Jurkat, Clone E6-1 (cell line): ENCODE results near the gene ADORA1.

Experiments used
- DNase-seq: peaks from one replicate; pipeline ENCODE4 v3.0.0-alpha.2; 2011; ENCODE audit warnings: low read depth, low spot score
- H3K4me3 ChIP-seq: 2 replicates; pipeline ENCODE4 v1.5.1; 2011; ENCODE audit warnings: mild to moderate bottlenecking, low read length, control low read depth, moderate library complexity

ADORA1 gene

DNA sequence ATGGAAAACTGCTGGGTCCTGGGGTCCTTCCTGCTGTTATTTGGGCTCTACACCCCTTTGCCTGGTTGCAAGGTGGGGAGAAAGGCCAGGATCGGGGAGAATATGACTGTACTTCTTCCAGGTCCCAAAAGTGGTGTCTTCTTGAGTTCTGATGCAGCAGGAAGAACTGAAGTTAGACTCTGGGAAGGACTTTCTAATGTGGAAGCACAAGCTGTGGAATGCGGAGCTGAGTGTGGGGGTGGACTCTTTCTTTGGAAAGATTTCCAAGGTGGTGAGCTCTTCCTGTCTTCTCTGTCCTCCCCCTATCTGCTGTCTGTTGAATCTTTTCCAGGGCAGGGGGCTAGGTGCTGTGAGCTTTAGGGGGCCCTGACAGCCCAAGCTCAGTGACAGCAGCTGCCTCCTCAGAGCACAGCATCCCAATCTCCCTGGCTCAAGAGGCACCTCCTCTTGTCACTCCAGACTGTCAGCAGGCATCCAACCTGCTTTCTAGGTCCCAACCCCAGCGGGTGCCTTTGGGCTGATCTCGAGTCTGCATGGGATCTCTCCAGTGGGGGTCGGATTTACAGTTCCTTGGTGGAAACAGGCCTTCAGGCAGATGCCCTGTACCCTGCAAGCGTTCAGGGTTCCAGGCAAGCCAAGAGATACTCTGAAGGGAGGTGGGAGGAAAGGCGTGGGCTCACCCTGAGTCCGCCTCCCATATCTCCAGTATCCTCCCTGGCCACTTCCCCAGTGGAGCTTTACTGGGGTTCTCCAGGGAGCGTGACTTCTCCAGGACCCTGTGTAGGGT is 23.2 kb downstream of the ADORA1 start:
- H3K4me3 ChIP-seq, result no peak overlapping the region
- no peak for DNase-seq

DNA sequence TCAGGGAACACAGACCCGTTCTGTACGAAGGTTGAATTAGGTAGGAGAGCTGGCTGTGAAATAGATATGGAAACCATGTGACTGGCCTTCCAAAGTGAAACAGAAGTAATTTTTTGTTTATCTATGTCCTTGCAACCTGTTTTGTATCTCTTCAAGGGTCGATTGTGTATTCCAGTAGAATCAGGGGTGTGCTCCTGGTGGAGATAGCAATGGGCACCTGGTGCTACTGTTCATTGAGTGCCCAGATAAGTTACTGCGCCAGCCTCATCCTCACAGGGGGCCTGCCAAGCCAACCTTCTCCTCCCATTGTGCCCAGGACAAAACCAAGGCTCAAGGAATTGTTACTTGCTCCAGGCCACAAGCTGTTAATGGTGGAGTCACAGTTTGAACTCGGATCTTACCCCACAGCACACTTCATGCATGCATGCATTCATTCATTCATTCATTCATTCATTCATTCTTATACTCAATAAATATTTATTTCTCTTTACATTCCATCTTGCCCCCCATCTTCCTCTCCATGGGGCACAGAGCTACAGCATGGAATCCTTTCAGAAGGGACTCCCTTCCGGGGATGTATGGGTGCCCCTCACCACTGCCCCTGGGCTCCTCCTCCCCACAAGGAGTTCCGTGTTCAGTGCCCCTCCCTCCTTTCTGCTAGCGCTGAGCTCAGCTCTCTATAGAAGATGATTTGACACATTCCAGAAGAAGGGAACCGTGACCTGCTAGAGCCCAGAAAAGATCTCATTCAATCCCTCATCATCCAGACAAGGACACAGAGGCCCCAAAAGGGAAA is 24.0 kb downstream of the ADORA1 start:
- H3K4me3 ChIP-seq, result no peak overlapping the region
- DNase-seq, result no peak

DNA sequence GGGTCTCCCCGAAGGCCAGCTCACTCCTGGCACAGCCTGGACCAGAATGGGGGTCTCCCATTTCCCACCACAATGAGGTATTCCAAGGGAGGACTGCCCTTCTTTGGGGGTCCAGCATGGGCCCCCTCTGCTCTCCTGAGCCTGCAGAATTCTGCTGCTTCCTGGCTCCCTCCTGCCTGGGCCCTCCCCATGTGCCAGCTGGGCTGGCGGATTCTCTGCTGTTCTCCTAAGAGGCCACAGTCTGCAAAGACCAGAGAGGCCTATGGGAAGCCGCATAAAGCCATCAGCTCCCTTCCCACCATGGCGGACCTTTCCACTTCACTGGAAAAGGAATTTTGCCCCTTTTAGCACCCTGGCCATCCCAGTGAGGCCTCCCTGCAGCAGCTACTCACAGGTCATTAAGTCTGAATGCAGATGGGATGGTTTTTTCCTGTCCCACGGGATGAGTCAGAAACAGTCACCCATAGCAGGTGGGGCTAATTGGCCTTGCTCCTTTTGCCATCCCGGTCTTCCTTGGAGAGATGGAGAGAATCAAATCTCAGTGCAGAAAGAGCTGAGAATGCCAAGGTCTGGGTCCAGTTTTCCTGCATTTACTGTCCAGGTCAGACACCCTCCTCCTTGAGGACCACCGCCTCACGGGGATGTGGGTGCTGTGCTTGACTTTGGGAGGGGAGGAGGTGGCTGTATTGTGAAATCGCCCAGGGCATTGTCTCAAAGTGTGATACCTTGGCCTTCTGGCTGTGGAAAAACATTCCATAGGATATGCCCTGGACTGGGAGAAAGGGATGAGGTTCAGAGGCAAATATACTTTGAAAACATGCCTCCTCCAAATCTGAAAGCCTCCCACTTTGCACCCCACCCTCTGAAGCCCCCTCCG is 24.9 kb downstream of the ADORA1 start:
- DNase-seq, result no peak
- H3K4me3 ChIP-seq, result no peak overlapping the region

DNA sequence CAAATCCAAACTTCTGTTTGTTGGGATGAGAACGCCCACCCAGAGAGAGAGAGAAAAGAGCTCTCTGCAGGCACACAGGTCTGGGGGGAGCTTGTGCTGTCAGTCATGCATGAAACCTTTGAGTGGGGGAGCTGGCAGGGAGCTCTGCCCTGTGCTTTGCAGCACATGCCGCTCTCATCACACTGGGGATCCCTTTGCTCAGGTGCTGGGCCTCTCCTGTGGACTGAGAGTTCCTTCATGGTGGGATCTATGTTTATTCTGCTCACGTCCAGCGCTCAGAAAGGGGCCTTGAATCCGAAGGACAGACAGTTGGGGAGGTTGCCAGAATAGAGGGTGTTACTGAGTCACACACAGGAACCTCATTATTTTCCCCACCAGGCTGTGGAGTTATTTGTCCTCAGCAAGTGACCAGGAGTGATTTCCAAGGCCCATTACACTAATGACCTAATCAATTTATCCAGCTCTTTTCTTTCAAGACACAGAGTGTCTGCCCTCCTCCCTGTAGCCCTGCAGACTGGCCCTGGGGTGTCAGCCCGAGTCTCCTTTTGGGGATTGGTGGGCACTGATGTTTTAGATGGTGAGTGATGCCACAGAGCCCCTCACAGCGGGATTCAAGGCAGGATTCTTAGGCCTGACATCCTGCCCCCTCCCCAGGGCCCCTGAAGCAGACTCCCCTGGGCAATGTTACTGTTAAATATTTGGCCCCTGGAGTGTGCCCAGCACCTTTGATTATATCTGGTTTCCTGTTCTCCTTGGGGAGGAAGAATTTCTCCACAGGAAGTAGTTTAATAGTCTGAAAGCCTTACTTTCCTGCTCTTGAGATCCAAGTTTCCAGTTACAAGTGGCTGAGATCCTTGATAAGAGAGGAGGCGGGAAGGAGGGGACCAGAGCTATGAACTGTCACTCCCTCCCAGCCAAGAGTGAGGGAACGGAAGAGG is 25.8 kb downstream of the ADORA1 start:
- DNase-seq, result no peak
- no peak overlapping the region for H3K4me3 ChIP-seq

DNA sequence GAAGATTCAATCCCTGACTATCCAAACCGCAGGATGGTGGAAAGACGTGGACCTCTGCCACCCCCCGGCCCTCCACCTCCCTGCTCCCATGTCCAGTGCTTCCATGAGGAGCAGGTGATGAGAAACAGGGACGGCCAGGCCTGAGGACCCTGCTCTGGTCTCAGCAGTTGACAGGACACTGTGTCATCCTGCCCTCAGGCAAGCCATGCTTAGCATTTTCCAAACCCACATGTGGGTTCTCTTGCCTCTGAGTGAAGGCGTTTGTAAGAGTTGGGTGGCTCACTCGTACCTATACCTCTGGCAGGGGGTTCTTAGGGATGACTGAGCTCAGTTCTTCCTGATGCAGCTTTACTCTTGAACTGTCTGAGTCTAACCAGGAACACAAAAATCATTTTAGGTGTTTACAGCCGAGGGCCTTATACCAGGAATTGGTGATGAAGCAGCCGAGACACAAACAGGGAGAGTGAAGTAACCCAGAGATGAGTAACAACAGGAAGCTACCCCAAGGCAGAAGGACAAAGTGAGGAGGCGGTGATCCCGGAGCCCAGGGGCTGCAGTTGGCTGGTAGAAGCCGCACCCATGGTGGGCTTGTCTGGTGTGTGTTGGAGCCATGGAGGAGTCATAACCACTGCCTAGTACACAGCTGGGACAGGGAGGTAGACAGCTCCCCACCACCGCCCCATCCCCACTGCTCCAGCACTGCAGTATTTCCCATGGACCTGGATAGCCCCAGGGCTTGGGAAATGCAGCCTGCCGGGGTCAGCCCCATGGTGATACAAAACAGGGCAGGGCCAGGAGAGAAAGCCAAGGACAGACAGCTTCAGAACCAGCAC is 26.7 kb downstream of the ADORA1 start:
- H3K4me3 ChIP-seq, result no peak overlapping the region
- DNase-seq, result no peak

DNA sequence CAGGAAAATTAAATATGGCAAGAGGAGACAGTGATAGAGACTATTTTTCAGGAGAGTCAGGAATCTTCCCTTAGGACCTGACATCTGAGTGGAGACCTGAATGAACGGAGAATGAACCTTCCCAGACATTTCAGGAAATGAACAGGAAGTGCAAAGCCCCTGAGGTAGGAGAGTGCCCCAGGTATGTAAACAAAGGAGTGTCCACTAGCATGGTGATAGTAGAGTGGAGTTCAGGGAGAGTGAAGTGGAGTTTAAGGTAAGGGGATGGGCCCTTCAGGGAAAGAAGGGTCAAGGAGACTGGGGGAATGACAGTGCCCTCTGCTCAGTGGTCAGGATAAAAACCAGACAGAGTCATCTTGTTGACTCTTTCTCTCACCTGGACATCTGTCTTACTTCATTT is 28.8 kb downstream of the ADORA1 start:
- no peak for DNase-seq
- no peak overlapping the region for H3K4me3 ChIP-seq

DNA sequence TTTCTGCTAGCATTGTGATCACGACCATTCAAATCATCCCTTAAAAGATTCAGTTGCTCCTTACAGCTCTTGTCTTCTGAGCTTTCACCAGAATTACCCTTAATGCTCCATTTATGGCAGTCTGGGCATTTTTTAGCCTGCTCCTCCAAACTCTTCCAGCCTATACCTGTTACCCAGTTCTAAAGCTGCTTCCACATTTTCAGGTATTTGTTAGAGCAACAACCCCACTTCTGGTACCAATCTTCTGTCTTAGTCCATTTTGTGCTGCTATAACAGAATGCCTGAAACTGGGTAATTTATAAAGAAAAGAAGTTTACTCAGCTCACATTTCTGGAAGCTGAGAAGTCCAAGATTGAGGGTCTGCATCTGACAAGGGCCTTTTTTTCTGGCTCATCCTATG is 30.9 kb downstream of the ADORA1 start:
- no peak for DNase-seq
- no peak overlapping the region for H3K4me3 ChIP-seq

DNA sequence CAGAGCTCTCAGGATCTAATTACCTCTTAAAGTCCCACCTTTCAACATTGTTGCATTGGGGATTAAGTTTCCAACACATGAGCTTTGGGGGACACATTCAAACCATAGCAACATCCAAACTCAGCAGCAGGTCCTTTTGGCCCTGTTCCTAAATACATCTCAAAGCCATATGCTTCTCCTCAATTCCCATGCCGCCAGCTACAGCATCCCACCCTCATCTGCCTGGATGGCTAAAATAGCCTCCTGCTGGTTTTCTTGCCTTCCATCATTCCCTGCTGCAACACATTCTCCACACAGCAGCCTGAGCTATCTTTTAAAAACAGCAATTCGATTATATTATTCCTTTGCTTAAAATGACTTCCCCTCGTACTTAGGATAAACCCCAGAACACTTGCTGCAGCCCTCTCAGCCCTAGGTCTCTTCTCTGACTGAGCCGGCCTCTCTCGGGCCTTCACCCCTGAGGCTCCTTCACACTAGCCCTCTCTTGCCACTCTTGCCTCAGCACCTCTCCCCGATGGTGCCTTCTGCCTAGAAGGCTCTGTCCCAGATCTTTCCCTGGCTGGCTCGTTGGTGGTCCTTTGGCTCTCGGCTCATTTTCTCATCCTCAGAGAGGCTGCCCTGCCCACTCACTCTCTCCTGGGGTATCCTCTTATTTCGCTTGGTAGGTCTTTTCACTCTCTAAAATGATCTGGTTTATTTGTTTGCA is 31.6 kb downstream of the ADORA1 start:
- H3K4me3 ChIP-seq, result no peak overlapping the region
- DNase-seq, result no peak

DNA sequence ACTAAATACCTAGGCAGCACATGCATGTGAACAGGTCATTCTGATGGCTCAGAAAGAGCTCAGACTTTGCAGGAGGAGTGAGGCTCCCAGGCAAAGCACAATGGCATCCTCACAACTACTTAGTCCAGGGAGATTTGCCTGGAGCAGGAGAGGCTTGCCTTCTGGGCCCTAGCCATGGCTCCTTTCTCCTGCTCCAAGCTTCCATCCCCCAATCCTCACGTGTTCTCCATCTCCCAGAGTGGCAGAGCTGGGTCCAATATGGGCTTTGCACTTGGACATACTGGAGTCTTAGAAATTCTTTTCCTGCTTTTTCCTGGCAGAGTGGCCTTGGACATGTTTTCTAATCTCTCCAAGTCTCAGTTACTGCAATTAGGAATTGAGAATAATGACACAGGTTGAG is 32.3 kb downstream of the ADORA1 start:
- no peak for DNase-seq

DNA sequence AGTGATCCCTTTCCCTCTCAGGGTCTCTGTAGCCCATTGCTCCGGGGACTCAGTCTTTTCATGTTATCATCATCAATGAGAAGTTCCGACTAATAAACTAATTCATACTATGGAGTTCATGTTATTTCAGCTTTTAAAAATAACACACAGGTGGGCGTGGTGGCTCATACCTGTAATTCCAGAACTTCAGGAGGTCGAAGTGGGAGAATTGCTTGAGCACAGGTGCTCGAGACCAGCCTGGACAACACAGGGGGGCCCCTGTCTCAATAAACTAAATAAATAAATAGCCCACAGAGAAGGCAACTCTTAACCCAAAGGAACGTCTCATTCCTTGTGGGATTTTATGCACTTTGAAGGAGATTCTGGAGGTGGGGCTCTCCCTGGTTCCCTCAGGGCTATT is 33.6 kb downstream of the ADORA1 start:
- H3K4me3 ChIP-seq, result no peak overlapping the region
- no peak for DNase-seq

More for the DNA sequence above, 32.3 kb downstream of the ADORA1 start:
- no peak overlapping the region for H3K4me3 ChIP-seq

DNA sequence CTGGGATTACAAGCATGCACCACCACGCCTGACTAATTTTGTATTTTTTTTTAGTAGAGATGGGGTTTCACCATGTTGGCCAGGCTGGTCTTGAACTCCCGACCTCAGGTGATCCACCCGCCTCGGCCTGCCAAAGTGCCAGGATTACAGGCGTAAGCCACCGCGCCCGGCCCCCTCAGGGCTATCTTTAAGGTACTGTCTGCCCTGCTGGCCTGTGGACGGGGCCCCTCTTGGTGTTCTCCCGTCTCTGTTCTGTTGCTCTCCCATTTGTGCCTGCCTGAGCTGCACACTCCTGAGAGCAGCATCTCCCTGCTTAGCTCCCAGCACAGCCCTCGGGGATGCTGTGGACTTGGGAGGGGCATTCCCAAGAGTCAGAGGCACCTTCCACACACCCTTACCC is 34.2 kb downstream of the ADORA1 start:
- H3K4me3 ChIP-seq, result no peak overlapping the region
- DNase-seq, result no peak

DNA sequence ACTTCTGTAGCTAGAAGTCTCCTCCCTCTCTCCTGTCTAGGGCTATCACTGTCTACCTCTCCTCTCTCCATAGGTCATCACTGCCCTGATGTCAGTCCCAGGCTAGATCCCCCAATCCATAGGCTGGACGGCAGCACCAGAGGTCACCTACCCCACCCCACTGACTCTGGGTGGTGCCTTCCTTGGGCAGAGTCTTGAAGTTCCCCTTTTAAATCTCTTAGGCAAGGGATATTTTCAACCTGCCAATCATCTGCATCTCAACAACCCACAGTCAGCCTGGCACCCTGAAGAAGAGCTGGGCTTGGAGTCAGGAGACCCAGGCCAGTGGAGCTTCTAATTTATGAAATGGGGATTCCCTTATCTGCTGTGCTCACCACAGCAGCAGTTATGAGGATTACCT is 34.9 kb downstream of the ADORA1 start:
- no peak overlapping the region for H3K4me3 ChIP-seq
- DNase-seq, result no peak

DNA sequence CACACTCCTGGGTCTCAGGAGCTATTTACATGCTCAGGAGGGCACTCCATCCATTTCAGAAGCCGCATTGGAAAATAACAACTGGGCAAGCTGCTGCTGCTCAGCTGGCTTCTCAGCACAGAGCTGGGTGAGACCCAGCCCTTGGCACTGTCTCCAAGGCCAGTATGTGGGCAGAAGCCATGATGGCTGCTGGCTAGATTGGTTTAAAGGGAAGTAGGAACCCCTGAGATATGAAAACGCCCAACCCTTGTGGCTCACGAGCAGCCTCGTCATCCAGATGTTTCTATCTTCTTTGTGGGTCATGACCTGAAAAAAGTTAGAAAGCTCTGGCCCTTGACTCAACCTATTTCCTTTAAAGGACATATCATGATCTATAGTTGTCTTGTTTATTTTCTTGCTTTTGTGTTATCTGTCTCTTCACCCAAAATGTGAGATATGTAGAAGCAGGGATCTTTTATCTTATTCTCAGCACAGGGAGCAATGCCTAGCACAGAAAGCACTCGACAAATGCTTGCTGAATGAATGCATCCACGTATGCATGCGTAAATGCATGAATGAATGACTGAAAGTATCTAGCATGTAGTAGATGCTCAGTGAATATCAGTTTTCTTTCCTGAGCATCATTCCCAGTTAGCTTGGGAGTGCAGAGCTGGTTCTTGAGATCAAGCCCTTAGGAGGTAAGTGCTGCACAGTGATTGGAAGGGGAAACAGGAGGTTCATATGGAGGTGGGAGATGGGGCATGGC is 36.5 kb downstream of the ADORA1 start:
- no peak for DNase-seq
- H3K4me3 ChIP-seq, result no peak overlapping the region

DNA sequence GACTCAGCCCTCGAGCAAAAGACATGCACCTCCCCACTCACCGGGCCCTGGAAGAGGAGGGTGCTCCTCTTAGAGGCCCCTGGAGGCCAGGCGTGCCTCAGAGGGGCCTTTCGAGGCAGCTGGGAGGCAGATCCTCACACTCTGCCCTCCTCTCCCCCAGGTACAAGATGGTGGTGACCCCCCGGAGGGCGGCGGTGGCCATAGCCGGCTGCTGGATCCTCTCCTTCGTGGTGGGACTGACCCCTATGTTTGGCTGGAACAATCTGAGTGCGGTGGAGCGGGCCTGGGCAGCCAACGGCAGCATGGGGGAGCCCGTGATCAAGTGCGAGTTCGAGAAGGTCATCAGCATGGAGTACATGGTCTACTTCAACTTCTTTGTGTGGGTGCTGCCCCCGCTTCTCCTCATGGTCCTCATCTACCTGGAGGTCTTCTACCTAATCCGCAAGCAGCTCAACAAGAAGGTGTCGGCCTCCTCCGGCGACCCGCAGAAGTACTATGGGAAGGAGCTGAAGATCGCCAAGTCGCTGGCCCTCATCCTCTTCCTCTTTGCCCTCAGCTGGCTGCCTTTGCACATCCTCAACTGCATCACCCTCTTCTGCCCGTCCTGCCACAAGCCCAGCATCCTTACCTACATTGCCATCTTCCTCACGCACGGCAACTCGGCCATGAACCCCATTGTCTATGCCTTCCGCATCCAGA is 37.7 kb downstream of the ADORA1 start:
- H3K4me3 ChIP-seq, result no peak overlapping the region
- no peak for DNase-seq

DNA sequence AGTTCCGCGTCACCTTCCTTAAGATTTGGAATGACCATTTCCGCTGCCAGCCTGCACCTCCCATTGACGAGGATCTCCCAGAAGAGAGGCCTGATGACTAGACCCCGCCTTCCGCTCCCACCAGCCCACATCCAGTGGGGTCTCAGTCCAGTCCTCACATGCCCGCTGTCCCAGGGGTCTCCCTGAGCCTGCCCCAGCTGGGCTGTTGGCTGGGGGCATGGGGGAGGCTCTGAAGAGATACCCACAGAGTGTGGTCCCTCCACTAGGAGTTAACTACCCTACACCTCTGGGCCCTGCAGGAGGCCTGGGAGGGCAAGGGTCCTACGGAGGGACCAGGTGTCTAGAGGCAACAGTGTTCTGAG is 38.3 kb downstream of the ADORA1 start:
- DNase-seq, result no peak
- H3K4me3 ChIP-seq, result no peak overlapping the region
